Measurements from ENCODE around the gene TSPAN7. TPM values are rescaled to one million over a fixed set of nuclear protein-coding genes. Genes with fewer than 3 reads are reported as not detected.

TSPAN7 gene
- total RNA-seq, 1 donor from 2014 or later = 54.0 TPM

DNA sequence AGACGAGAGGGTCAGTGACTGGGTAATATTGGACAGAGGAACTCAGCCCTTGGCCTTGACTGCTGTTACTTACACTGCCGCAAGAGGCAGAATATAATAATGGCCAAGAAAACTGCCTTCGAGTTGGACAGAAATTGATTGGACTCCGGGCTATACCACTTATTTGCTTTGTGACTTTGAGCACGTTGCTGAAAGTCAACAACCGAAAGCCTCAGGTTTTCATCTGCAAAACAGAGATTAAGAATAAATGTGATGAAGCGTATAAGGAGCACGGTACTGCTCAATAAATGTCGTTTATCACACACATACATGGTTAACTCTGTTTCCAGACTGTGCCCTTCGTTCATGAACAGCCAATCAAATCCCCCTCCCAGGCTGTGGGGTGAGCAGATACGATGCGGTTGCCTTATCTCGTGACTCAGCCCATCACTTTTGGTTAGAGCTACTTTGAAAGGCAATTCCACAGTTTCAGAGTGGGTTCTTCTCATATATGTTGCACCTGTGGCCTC is 91.6 kb downstream of the TSPAN7 start:
- TF ChIP-seq, protein P1, sequence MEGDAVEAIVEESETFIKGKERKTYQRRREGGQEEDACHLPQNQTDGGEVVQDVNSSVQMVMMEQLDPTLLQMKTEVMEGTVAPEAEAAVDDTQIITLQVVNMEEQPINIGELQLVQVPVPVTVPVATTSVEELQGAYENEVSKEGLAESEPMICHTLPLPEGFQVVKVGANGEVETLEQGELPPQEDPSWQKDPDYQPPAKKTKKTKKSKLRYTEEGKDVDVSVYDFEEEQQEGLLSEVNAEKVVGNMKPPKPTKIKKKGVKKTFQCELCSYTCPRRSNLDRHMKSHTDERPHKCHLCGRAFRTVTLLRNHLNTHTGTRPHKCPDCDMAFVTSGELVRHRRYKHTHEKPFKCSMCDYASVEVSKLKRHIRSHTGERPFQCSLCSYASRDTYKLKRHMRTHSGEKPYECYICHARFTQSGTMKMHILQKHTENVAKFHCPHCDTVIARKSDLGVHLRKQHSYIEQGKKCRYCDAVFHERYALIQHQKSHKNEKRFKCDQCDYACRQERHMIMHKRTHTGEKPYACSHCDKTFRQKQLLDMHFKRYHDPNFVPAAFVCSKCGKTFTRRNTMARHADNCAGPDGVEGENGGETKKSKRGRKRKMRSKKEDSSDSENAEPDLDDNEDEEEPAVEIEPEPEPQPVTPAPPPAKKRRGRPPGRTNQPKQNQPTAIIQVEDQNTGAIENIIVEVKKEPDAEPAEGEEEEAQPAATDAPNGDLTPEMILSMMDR (IDR thresholded peaks at IDR 0.05; ENCODE audit: partially characterized antibody, unreplicated experiment) = no peak
- no peak overlapping the region for H3K4me3 Mint-ChIP-seq (ENCODE audit: unreplicated experiment)
- H3K27me3 Mint-ChIP-seq (ENCODE audit: unreplicated experiment) = no peaks in the 10 kb centered on the region
- no peak overlapping the region for H3K27ac Mint-ChIP-seq (ENCODE audit: unreplicated experiment)
- DNase-seq = no peak
- no peaks in the 10 kb centered on the region for H3K4me1 Mint-ChIP-seq (ENCODE audit: low read depth, unreplicated experiment)
- H3K36me3 Mint-ChIP-seq (ENCODE audit: unreplicated experiment) = no peaks in the 10 kb centered on the region
- H3K9me3 Mint-ChIP-seq (ENCODE audit: unreplicated experiment) = no peaks in the 10 kb centered on the region

- Mint-ChIP-seq H3K4me1 (ENCODE audit: low read depth, unreplicated experiment) (no peaks in the 10 kb centered on the region), H3K36me3 (ENCODE audit: unreplicated experiment) (no peaks in the 10 kb centered on the region), H3K27me3 (ENCODE audit: unreplicated experiment) (no peaks in the 10 kb centered on the region), H3K27ac (ENCODE audit: unreplicated experiment) (no peak overlapping the region), H3K9me3 (ENCODE audit: unreplicated experiment) (no peaks in the 10 kb centered on the region), H3K4me3 (ENCODE audit: unreplicated experiment) (no peak overlapping the region)
- TF ChIP-seq, protein P1 (IDR thresholded peaks at IDR 0.05; ENCODE audit: partially characterized antibody, unreplicated experiment) = peak; percentile 57
- DNase-seq = no peak
Observed at GRCh38 chrX:38654302-38654701, 93.0 kb downstream of the TSPAN7 start.

- no peaks in the 10 kb centered on the region for H3K9me3 Mint-ChIP-seq (ENCODE audit: unreplicated experiment)
- H3K36me3 Mint-ChIP-seq (ENCODE audit: unreplicated experiment) = no peaks in the 10 kb centered on the region
- no peak overlapping the region for H3K4me3 Mint-ChIP-seq (ENCODE audit: unreplicated experiment)
- H3K27ac Mint-ChIP-seq (ENCODE audit: unreplicated experiment) = no peak overlapping the region
- peaks cover 2% of the 10 kb centered on the region for H3K4me1 Mint-ChIP-seq (ENCODE audit: low read depth, unreplicated experiment)
- no peak for DNase-seq
- TF ChIP-seq, protein P1 (IDR thresholded peaks at IDR 0.05; ENCODE audit: partially characterized antibody, unreplicated experiment) = no peak
- no peaks in the 10 kb centered on the region for H3K27me3 Mint-ChIP-seq (ENCODE audit: unreplicated experiment)
Observed at GRCh38 chrX:38656350-38656915, 95.1 kb downstream of the TSPAN7 start.

GRCh38 chrX:38657562-38657961 is 96.2 kb downstream of the TSPAN7 start:
- Mint-ChIP-seq H3K9me3 (ENCODE audit: unreplicated experiment) (no peaks in the 10 kb centered on the region), H3K27me3 (ENCODE audit: unreplicated experiment) (peaks cover 3% of the 10 kb centered on the region), H3K4me1 (ENCODE audit: low read depth, unreplicated experiment) (peaks cover 2% of the 10 kb centered on the region), H3K27ac (ENCODE audit: unreplicated experiment) (no peak overlapping the region), H3K36me3 (ENCODE audit: unreplicated experiment) (no peaks in the 10 kb centered on the region), H3K4me3 (ENCODE audit: unreplicated experiment) (no peak overlapping the region)
- TF ChIP-seq, protein P1 (IDR thresholded peaks at IDR 0.05; ENCODE audit: partially characterized antibody, unreplicated experiment) = no peak
- DNase-seq = no peak

DNA sequence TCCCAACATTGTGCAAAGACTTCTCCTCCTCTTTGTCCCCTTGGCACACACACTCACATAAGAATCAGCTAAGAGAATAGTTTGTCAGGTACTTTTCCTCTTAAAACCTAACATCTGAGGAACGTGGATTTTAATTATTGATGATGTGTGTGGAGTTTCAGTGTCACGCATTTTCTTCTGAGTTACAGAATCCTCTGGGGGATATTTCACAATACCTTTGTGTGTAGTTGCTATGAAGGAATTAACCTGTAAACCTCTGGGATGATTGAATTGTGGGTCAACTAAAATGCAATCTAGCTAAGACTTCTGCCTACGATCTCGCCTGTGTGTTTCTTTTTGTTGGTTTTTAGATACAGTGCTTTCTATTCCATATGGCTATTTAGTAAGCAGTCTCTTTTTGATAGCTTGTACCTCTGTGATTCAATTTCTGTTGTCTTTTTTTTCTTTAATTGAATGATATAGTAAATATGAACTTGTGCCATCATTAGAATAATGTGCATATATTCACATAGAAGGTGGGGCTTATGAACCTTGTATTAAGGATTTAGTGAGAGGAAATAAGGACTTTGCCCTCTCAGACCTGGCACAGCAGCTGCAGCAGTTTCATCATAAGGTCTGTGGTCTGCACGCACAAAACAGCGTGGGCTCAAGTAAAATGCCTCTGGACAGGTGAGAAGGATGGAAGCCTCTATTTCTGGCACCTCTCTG is 99.2 kb downstream of the TSPAN7 start:
- no peak overlapping the region for H3K27ac Mint-ChIP-seq (ENCODE audit: unreplicated experiment)
- H3K4me3 Mint-ChIP-seq (ENCODE audit: unreplicated experiment) = no peak overlapping the region
- H3K27me3 Mint-ChIP-seq (ENCODE audit: unreplicated experiment) = peaks cover 3% of the 10 kb centered on the region
- H3K36me3 Mint-ChIP-seq (ENCODE audit: unreplicated experiment) = no peaks in the 10 kb centered on the region
- no peaks in the 10 kb centered on the region for H3K9me3 Mint-ChIP-seq (ENCODE audit: unreplicated experiment)
- no peak for DNase-seq
- TF ChIP-seq, protein P1 (IDR thresholded peaks at IDR 0.05; ENCODE audit: partially characterized antibody, unreplicated experiment) = no peak
- peaks cover 2% of the 10 kb centered on the region for H3K4me1 Mint-ChIP-seq (ENCODE audit: low read depth, unreplicated experiment)
